AG04450 (cell line): Measurements from ENCODE around the gene PNCK. TPM values are rescaled to one million over a fixed set of nuclear protein-coding genes. Genes with fewer than 3 reads are reported as not detected.
"Not testable (repeated sequence)": the region's sequence is repeated elsewhere in the genome, so short reads cannot be mapped to it uniquely, and the experiment has no call there.

Experiments used
- CTCF ChIA-PET: fragments of 300-600, 350-600 bp; formaldehyde crosslinking; extraction: SDS; loops from one replicate; lab custom pipeline; 2022; ENCODE audit warnings: antibody characterized with exemption, inconsistent platforms; lab: Charles Lee
- POLR2A ChIA-PET: fragments of 350-600 bp; formaldehyde crosslinking; extraction: SDS; loops from one replicate; lab custom pipeline; 2021; ENCODE audit warnings: antibody characterized with exemption, inconsistent platforms; lab: Yijun Ruan, JAX
- DNase-seq: peaks from one replicate; pipeline ENCODE4 v3.0.0-alpha.2; 2011; ENCODE audit warnings: low read depth, low spot score
- H3K27ac ChIP-seq: one replicate; pipeline ENCODE4 v1.5.1; 2012; ENCODE audit warnings: low read depth, low read length, control low read depth
- H3K27me3 ChIP-seq: one replicate; pipeline ENCODE4 v1.6.0; 2012; ENCODE audit warnings: low read length; ENCODE audit not compliant: control insufficient read depth, insufficient read depth
- H3K4me3 ChIP-seq: 2 replicates; pipeline ENCODE4 v1.5.1; 2011; ENCODE audit warnings: mild to moderate bottlenecking, low read depth, low read length, control low read depth
- H3K9me3 ChIP-seq: 2 replicates; pipeline ENCODE4 v1.5.1; 2012; ENCODE audit warnings: low read length; ENCODE audit not compliant: control insufficient read depth, insufficient read depth
- polyA plus RNA-seq: library from polyadenylated mRNA; depleted of rRNA; stranded (reverse); fragments of >200 nt; gene quantifications from 2 replicates; pipeline ENCODE4 v1.2.3, GENCODE V29; 2011
- TF ChIP-seq, protein P1 (sequence below): IDR thresholded peaks from 2 replicates; pipeline ENCODE4 v1.5.1; 2011; ENCODE audit warnings: low read depth, low read length, control low read depth, inconsistent platforms

PNCK gene
- polyA plus RNA-seq, 1 experiment: not detected

DNA sequence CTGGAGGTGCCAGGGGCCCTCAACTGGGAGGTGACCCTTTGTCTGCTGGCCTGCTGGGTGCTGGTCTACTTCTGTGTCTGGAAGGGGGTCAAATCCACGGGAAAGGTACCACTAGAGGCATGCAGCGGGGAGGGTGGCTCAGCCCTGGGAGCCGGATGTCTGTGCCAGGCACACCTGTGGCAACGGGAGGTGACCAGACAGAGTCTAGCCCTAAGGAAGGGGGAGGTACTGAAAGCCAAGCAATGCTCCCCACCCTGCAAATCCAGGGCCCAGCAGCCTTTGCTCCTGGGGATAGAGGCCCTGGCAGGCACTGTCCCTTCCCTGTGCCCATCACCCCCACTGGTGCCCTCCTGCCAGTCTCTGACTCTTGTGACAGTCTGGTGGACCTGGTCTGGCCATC, 18.4 kb upstream of the PNCK start:
- Histone ChIP-seq H3K27ac (no peak overlapping the region), H3K9me3 (no peaks in the 10 kb centered on the region), H3K4me3 (no peak overlapping the region), H3K27me3 (no peaks in the 10 kb centered on the region)
- DNase-seq: no peak
- TF ChIP-seq, protein P1, sequence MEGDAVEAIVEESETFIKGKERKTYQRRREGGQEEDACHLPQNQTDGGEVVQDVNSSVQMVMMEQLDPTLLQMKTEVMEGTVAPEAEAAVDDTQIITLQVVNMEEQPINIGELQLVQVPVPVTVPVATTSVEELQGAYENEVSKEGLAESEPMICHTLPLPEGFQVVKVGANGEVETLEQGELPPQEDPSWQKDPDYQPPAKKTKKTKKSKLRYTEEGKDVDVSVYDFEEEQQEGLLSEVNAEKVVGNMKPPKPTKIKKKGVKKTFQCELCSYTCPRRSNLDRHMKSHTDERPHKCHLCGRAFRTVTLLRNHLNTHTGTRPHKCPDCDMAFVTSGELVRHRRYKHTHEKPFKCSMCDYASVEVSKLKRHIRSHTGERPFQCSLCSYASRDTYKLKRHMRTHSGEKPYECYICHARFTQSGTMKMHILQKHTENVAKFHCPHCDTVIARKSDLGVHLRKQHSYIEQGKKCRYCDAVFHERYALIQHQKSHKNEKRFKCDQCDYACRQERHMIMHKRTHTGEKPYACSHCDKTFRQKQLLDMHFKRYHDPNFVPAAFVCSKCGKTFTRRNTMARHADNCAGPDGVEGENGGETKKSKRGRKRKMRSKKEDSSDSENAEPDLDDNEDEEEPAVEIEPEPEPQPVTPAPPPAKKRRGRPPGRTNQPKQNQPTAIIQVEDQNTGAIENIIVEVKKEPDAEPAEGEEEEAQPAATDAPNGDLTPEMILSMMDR: no peak
- ChIA-PET CTCF (no interaction called here), POLR2A (no interaction called here)

DNA sequence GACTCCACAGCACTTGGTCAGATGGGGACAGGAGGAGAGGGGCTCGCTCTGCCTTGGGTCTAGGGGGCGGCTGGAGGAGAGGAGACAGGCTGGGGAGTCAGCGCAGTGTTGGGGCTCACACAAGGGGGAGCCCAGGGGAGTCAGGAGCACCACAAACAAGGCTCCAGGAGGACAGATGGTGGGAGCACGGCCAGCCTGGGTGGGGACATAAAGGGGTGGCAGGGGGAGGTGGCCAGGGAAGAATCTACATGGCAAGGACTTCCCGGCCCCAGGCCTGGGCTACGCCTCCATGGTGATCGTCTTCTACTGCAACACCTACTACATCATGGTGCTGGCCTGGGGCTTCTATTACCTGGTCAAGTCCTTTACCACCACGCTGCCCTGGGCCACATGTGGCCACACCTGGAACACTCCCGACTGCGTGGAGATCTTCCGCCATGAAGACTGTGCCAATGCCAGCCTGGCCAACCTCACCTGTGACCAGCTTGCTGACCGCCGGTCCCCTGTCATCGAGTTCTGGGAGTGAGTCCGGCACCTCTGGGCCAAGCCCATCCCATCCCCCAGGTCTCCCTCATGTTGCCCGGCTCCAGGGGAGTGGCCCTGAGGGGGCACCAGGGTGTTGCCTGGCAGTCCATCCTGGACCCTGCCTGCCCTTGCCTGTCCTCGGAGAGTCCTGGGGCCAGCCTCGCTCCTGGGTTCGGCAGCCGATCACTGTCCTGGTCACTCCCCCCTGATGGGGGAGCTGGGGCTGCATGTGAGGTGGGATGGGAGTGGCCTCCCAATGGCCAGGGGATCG, 17.6 kb upstream of the PNCK start:
- H3K4me3 ChIP-seq, CTCF ChIA-PET, DNase-seq, H3K27ac ChIP-seq, POLR2A ChIA-PET, H3K9me3 ChIP-seq, H3K27me3 ChIP-seq: not testable (repeated sequence)

DNA sequence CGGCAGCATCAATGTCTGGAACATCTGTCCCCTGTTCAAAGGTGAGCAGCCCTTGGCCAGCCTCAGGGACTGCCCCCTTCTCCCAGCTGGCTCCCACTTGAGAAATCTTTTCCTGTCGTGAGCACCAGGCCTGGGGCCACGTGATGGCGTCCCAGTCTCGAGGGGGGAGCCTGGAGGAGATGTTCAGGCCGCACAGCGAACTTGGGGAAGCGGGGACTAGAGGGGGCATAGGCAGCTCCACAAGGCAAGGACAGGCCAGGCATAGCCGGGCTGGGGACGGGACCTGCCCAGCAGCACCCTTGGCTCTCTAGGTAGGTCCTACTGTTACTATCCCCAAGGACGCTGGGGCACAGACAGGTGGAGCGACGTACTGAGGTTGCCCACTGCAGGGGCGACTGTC, 16.9 kb upstream of the PNCK start:
- TF ChIP-seq, protein P1: no peak
- POLR2A ChIA-PET: no interaction called here
- no peak overlapping the region for H3K4me3 ChIP-seq
- no peak for DNase-seq
- H3K27ac ChIP-seq: no peak overlapping the region
- CTCF ChIA-PET: no interaction called here
- no peaks in the 10 kb centered on the region for H3K9me3 ChIP-seq
- H3K27me3 ChIP-seq: no peaks in the 10 kb centered on the region

DNA sequence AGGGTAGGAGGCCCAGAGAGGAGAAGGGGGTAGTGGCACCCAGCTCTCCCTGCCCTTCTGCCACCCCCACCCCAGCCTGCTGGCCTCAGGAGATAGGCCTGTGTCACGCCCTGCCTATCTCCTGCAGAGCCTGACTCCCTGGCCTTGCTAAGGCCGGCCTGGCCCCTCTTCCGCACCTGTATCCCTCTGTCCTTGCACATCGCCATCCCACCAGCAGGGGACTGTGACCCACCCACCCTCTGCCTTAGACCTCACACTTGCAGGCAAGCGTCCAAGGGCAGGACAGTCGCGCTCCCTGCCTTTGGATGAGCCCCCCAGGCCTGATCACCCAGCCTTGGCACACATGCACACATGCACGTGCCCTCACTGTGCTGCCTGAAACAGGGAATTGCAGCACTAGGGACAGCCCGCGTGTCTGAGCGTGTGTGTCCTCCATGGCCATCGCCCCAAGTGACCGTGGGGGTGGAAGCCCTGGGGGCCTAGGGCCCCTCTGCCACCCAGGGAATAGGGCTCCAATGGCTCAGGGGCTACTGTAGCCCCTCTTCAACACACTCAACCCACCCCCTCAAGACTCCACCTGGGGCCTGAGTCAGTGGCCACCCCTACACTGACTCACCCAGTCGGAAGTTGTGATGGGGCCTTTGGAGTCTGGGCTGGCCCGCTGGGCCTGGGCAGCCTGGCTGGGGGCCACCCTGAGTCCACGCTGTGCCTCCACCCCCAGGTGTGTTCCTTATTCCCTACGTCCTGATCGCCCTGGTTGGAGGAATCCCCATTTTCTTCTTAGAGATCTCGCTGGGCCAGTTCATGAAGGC, 16.2 kb upstream of the PNCK start:
- no peak for DNase-seq
- Histone ChIP-seq H3K27ac (no peak overlapping the region), H3K9me3 (no peaks in the 10 kb centered on the region), H3K27me3 (no peaks in the 10 kb centered on the region), H3K4me3 (peak overlapping the region; percentile 53)
- ChIA-PET POLR2A (no interaction called here), CTCF (no interaction called here)
- TF ChIP-seq, protein P1: no peak

DNA sequence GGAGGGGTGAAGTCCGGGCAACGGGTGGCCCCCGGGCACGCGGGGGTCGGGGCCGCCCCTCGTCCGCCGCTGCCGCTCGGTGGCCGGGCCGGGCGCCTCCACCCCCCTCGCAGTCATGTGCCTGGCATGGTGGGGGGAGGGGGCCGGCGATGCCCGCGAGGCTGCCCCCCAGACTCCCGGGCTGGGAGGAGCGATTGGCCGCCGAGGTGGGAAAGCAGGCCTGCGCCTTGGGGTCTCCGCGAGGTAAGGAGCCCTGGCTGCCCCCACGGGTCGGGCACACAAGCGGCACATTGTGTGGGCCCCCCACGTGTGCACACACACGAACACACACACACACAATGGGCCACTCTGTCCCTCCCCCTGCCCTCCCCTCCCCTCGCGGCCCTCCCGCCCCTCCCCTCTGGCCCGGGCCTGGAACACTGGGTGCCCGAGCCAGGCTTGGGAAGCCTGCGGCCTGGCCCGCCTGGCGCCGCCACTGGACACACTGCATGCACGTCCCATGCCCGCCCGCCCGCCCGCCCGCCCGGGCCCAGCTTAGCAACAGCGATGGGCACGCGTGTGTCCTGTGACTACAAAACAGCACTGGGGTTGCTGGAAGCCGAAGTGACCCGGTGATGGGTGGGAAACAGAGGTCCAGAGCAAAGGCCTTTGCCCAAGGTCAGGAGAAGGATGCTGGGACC, 15.4 kb upstream of the PNCK start:
- POLR2A ChIA-PET: no interaction called here
- no peaks in the 10 kb centered on the region; the same call in 1 of the 2 replicates for H3K9me3 ChIP-seq
- TF ChIP-seq, protein P1: no peak
- no peaks in the 10 kb centered on the region for H3K27me3 ChIP-seq
- no peak for DNase-seq
- H3K27ac ChIP-seq: no peak overlapping the region
- H3K4me3 ChIP-seq: peak overlapping the region; percentile 53
- CTCF ChIA-PET: no interaction called here
